Fibroblast of the aortic adventitia (primary cell): ENCODE data around the gene SLAMF1. TPM values are rescaled to one million over a fixed set of nuclear protein-coding genes. Genes with fewer than 3 reads are reported as not detected.

Experiments
- DNase-seq: peaks from one replicate; pipeline ENCODE4 v3.0.0-alpha.2; 2010; ENCODE audit warnings: low read depth
- H3K4me3 ChIP-seq: 2 replicates; pipeline ENCODE4 v1.5.1; 2011; ENCODE audit warnings: low read depth, mild to moderate bottlenecking, control low read depth, low read length, moderate library complexity
- CTCF ChIP-seq: IDR thresholded peaks from 2 replicates; pipeline ENCODE4 v1.5.1; 2011; ENCODE audit warnings: mild to moderate bottlenecking, low read length, control low read depth, inconsistent platforms; ENCODE audit not compliant: insufficient read depth
- total RNA-seq: library from RNA; depleted of rRNA; stranded (reverse); fragments of >200 nt; gene quantifications from 2 replicates; pipeline ENCODE4 v1.2.3, GENCODE V29; 2012; ENCODE audit warnings: low replicate concordance

The SLAMF1 gene
- total RNA-seq, 1 donor = not detected

GRCh38 chr1:160679893-160680292 lies 33.0 kb upstream of the SLAMF1 start:
- no peak for TF ChIP-seq CTCF
- DNase-seq = no peak
- no peak overlapping the region for H3K4me3 ChIP-seq

GRCh38 chr1:160676869-160677597 lies 30.2 kb upstream of the SLAMF1 start:
- DNase-seq = no peak
- no peak overlapping the region for H3K4me3 ChIP-seq
- no peak for TF ChIP-seq CTCF

DNA sequence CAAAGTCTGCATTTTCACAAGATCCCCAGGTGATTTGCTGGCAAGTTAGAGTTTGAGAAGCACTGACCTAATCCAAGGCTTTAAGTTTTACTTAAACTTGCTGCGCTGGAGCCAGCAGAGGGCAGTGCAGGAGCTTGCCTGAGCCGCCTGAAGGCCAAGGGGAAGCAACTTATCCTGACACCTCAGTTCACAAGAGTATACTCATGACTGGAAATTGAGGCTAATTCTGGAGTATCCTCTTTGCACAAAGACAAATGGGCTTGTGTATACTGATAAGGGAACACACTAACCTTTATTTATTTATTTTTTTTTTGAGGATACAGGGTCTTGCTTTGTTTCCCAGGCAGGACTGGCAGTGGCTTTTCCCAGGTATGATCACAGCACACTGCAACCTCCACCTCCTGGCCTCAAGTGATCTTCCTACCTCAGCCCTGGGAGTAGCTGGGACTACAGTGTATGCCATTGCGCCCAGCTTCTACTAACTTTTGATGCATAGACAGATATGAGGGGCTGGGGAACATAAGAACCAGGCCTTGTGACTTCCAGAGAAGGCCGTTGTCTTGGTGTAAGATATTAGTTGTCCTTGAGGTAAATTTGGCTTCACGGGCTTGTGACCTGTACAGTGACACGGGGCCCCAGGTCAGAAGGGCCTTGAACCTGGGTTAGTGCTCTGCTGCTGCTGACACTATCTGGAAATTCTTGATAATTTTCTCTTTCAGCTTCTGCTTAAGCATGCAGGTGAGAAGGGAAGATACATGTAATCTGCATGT lies 29.0 kb upstream of the SLAMF1 start:
- peak; percentile 86 for TF ChIP-seq CTCF
- DNase-seq = peak; percentile 66

DNA sequence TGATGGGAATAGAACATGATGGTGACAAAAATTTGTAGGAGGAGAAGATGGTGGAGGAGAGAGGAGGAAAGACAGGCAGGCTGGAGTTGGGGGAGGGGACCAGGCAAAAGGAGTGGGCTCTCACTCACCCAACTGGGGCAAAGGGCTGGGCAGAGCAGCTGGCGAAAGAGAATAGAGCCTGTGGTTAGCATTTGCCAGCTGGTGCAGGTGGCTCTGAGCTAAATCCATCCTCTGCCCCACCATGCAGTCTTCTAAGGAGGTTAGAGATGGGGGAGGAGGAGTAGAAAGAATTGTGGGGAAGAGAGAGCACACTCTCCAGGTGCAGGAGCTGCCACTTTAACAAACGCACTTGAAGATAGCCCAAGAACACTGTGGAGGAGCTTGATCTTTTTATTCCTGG lies 27.6 kb upstream of the SLAMF1 start:
- no peak overlapping the region for H3K4me3 ChIP-seq
- no peak for TF ChIP-seq CTCF
- DNase-seq = no peak

More for the DNA sequence above, 29.0 kb upstream of the SLAMF1 start:
- no peak overlapping the region for H3K4me3 ChIP-seq

DNA sequence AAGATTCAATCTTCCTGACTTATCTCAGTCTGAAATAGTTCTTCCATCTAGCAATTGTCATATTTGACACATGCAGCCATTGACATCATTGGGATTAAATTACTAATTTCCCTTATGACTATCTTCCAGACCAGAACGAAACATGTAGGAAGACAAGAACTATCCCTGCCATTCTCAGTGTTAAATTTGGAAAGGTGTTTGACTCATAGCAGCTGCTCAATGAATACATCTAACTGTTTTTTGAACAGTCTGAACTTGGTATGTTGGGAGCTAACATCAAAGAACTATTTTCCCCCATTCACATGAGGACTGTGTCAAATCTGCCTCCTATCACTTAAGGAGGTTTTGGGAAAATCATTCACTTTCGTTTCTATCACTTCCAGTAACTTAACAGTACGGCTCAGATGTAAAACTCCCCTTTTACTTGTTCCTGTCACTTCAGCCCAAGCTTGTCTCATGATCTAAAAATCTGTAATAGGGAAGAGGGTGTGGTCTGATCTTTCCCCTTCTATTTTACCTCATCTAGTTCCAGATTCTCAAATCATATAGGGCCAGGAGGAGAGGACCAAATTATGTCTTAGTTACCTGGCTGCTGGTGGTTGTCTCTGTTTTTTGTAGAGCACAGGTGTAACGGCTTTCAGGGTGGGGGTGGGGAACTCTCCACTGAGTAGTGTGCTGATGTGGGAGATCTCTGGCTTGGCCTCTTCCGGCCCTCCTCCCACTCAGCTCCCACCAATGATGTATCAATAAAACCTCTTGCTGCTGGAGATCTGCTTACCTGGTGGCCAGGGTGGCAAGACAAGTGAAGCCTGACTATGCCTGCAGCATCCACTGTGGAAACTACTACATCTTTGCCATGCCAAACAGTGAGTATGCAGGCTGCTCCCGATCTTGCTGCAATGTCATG lies 26.2 kb upstream of the SLAMF1 start:
- no peak for DNase-seq
- H3K4me3 ChIP-seq = no peak overlapping the region
- no peak for TF ChIP-seq CTCF
